GM12891 (cell line): ENCODE measurements around the gene TUT1.

Source experiments
- DNase-seq: peaks from one replicate; pipeline ENCODE4 v3.0.0; 2011; ENCODE audit warnings: low spot score; ENCODE audit not compliant: insufficient read length
- FAIRE-seq: peaks from 2 replicates; lab custom pipeline; 2011; peaks lifted over from hg19 to GRCh38; lab: Jason Lieb, UNC
- PAX5 ChIP-seq: IDR thresholded peaks from 2 replicates; pipeline ENCODE4 v1.6.1; 2011; ENCODE audit warnings: low read length, moderate library complexity, mild to moderate bottlenecking; ENCODE audit not compliant: insufficient read depth, severe bottlenecking
- POLR2A ChIP-seq: IDR thresholded peaks from 2 replicates; pipeline ENCODE4 v1.6.1; 2011; ENCODE audit warnings: low read depth, low read length, control low read depth
- POLR2AphosphoS5 ChIP-seq: IDR thresholded peaks from 2 replicates; pipeline ENCODE4 v1.6.1; 2011; ENCODE audit warnings: low read depth, low read length, control low read depth
- POU2F2 ChIP-seq: IDR thresholded peaks from 2 replicates; pipeline ENCODE4 v1.6.1; 2011; ENCODE audit warnings: low read depth, mild to moderate bottlenecking, control low read depth, low read length, moderate library complexity
- SPI1 ChIP-seq: IDR thresholded peaks from 2 replicates; pipeline ENCODE4 v1.6.1; 2011; ENCODE audit warnings: low read depth, low read length, control low read depth
- TAF1 ChIP-seq: IDR thresholded peaks from 2 replicates; pipeline ENCODE4 v1.6.1; 2011; ENCODE audit warnings: low read depth, low read length, control low read depth

Gene TUT1

GRCh38 chr11:62540804-62541701 lies 50.3 kb downstream of the TUT1 start:
- FAIRE-seq (peak; percentile 94), DNase-seq (no peak)
- peak; percentile 68; the same call in 1 of the 2 replicates for TF ChIP-seq POU2F2
- TF ChIP-seq TAF1 = no peak; the same call in 1 of the 2 replicates
- TF ChIP-seq SPI1 = peak; percentile 97

- FAIRE-seq = no peak
- no peak for TF ChIP-seq POLR2AphosphoS5
- TF ChIP-seq PAX5 = no peak
- no peak for DNase-seq
Measured at GRCh38 chr11:62539238-62539925, 51.9 kb downstream of the TUT1 start.

- TF ChIP-seq POLR2AphosphoS5 (no peak), POLR2A (no peak), TAF1 (no peak), PAX5 (no peak), SPI1 (no peak), POU2F2 (no peak)
- DNase-seq = no peak
- FAIRE-seq = peak; percentile 45
Measured at GRCh38 chr11:62538470-62539237, 52.7 kb downstream of the TUT1 start.

DNA sequence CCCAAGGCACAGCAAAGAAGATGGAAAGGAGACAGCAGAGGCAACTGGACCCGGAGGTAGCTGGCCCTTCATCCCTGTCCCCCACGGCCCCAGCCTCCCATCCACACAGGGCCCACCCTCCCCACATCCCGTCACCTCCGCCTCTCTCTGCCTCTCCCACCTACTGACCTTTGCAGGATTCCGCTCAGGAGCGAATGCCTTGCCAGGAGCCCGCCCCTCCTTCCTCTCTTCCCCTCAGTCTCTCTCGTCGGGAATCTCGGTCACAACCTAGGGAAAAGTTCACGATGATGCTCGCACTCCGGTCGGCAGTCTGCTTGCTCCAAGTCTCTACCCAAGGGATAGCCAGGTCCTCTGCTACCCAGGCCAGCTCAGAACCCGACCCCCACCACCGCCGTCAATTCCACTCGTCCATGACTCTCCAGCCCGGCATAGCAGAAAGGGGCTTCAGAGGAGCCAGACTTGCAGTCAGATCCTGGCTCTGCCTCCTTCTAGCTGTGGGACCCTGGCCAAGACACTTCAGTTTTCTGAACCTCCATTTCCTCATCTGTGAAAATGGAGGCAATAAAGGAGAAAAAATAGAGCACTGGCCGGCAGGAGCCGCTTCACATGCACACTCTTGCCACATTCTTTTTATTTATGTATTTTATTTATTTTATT lies 54.9 kb downstream of the TUT1 start:
- TF ChIP-seq PAX5 (no peak), POLR2A (no peak), TAF1 (no peak), POLR2AphosphoS5 (no peak), SPI1 (no peak), POU2F2 (no peak)
- FAIRE-seq = no peak
- no peak for DNase-seq

GRCh38 chr11:62535802-62536201 lies 55.5 kb downstream of the TUT1 start:
- TF ChIP-seq SPI1 (no peak), POU2F2 (no peak), POLR2A (no peak), TAF1 (no peak), POLR2AphosphoS5 (no peak), PAX5 (no peak)
- no peak for FAIRE-seq
- no peak for DNase-seq

DNA sequence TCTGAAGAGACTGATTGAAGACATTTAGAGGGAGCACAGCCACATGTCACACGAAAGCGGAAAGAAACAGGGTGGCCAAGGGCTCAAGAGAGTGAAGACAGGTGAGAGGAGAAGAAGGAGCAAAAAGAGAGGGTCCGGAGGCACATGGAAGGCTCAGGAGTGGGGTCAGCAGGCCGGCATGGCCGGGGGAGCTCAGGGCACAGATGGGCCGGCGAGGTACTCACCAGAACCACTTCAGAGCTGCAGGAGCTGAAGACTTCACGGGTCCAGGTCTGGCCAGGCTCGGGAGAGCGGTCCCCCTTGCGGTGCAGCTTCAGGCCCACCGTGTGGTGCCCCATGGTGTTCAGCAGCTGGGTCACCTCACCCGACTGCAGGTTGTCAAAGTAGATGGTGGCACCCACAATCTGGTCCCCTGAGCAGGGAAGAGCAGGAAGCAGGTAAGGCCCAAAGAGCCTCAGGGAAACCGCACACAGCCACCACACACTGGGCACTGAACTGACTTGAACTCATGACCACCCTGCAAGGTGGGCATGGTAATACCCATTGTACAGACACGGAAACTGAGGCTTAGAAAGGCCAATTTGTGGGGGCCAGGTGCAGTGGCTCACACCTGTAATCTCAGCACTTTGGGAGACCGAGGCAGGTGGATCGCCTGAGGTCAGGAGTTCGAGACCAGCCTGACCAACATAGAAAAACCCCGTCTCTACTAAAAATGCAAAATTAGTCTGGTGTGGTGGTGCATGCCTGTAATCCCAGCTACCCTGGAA lies 56.4 kb downstream of the TUT1 start:
- DNase-seq (no peak), FAIRE-seq (no peak)
- TF ChIP-seq PAX5 (no peak), POLR2AphosphoS5 (no peak), POU2F2 (no peak), POLR2A (no peak), TAF1 (no peak), SPI1 (no peak)

DNA sequence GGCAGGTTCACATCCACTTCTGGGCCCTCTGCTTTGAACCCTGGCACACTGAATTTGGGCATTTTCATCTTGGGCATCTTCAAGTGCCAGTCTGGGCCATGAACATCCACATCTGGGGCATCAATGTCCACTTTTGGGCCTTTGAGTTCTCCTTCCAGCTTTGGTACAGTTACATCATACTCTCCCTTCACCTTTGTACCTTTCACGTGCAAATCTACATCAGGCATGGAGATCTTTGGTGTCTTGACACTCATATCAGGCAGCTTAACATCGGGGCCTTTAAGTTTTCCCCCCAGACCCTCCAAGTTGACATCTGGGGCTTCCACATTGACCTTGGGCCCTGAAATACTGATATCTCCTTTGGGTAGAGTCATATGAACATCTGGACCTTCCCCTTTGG lies 59.2 kb downstream of the TUT1 start:
- FAIRE-seq (no peak), DNase-seq (no peak)
- no peak for TF ChIP-seq TAF1
- no peak for TF ChIP-seq POLR2A
- no peak for TF ChIP-seq POLR2AphosphoS5
- no peak for TF ChIP-seq PAX5
- TF ChIP-seq SPI1 = no peak
- TF ChIP-seq POU2F2 = no peak
